OCI-LY7 (cell line): ENCODE results near the gene GLIS1.

Experiments used
- EZH2phosphoT487 ChIP-seq: fragments of 200-600 bp; sonication (generic); IDR thresholded peaks from 2 replicates; pipeline ENCODE4 v1.6.1; 2018; ENCODE audit warnings: low read depth, borderline replicate concordance, mild to moderate bottlenecking, mixed run types, antibody characterized with exemption, low read length, moderate library complexity, mixed read lengths
- TF ChIP-seq, protein P1 (sequence below): fragments of 200-600 bp; sonication (generic); conservative IDR thresholded peaks from 2 replicates; pipeline ENCODE4 v1.5.1; 2014; ENCODE audit warnings: mild to moderate bottlenecking, antibody characterized with exemption, low read length, moderate library complexity, mixed read lengths

- TF ChIP-seq, protein P1, sequence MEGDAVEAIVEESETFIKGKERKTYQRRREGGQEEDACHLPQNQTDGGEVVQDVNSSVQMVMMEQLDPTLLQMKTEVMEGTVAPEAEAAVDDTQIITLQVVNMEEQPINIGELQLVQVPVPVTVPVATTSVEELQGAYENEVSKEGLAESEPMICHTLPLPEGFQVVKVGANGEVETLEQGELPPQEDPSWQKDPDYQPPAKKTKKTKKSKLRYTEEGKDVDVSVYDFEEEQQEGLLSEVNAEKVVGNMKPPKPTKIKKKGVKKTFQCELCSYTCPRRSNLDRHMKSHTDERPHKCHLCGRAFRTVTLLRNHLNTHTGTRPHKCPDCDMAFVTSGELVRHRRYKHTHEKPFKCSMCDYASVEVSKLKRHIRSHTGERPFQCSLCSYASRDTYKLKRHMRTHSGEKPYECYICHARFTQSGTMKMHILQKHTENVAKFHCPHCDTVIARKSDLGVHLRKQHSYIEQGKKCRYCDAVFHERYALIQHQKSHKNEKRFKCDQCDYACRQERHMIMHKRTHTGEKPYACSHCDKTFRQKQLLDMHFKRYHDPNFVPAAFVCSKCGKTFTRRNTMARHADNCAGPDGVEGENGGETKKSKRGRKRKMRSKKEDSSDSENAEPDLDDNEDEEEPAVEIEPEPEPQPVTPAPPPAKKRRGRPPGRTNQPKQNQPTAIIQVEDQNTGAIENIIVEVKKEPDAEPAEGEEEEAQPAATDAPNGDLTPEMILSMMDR: no peak
- no peak for TF ChIP-seq EZH2phosphoT487
Observed at GRCh38 chr1:53657531-53657805, 81.5 kb downstream of the GLIS1 start.
